GM12878 (cell line): ENCODE measurements around the gene SMTNL2. TPM values are rescaled to one million over a fixed set of nuclear protein-coding genes. Genes with fewer than 3 reads are reported as not detected.

Experiments used
- CTCF ChIP-seq, 3 experiments: IDR thresholded peaks in 2 of 3; conservative IDR thresholded peaks in 1 of 3; 2 replicates each; pipeline ENCODE4 v1.5.1; 2011; ENCODE audit warnings: low read depth in 3 of 3, low read length in 3 of 3, mild to moderate bottlenecking in 3 of 3, control low read depth in 2 of 3, moderate library complexity in 2 of 3, inconsistent platforms in 1 of 3, mixed read lengths in 1 of 3; ENCODE audit not compliant: control insufficient read depth in 2 of 3, insufficient read depth in 1 of 3; ENCODE audit errors: extremely low read depth in 1 of 3
- HCFC1 ChIP-seq: fragments of 150-350 bp; IDR thresholded peaks from 2 replicates; pipeline ENCODE4 v1.6.1; 2014; ENCODE audit warnings: low read length
- IKZF2 ChIP-seq, 2 experiments: fragments of 450-650 bp; IDR thresholded peaks; 2 replicates each; pipeline ENCODE4 v1.6.1; 2017; ENCODE audit warnings: mild to moderate bottlenecking in 2 of 2, moderate library complexity in 2 of 2
- SREBF1 ChIP-seq: IDR thresholded peaks from 2 replicates; pipeline ENCODE4 v1.6.1; 2012; ENCODE audit warnings: mild to moderate bottlenecking, low read length
- TCF12 ChIP-seq: IDR thresholded peaks from 2 replicates; pipeline ENCODE4 v1.6.1; 2011; ENCODE audit warnings: low read depth, mild to moderate bottlenecking, low read length
- ZBTB40 ChIP-seq: fragments of 450-650 bp; IDR thresholded peaks from 2 replicates; pipeline ENCODE4 v1.6.1; 2016; ENCODE audit warnings: mild to moderate bottlenecking, moderate library complexity, borderline replicate concordance
- polyA plus RNA-seq, 11 experiments: library from polyadenylated mRNA; depleted of rRNA in 4 of 11; unstranded in 6 of 11; stranded (reverse) in 5 of 11; fragments of >200 nt; fragmentation: Nextera tagmentation in 4 of 11; fragmentation: Illumina TruSeq in 1 of 11; extraction: Ambion mirVana in 4 of 11; extraction: Trizol in 1 of 11; gene quantifications; 1 replicate in 1 of 11; 2 replicates in 10 of 11; pipeline versions ENCODE4 v1.2.1 to v1.2.3, GENCODE V29; 2011 to 2016; ENCODE audit warnings: inconsistent platforms in 2 of 11, missing spikeins in 2 of 11, low read depth in 1 of 11
- total RNA-seq, 4 experiments: library from RNA; depleted of rRNA in 3 of 4; stranded (reverse); fragments of >200 nt in 3 of 4; fragmentation: Illumina TruSeq in 1 of 4; extraction: Trizol in 1 of 4; gene quantifications; 2 replicates each; pipeline versions ENCODE4 v1.2.1 to v1.2.3, GENCODE V29; 2013 to 2021

The SMTNL2 gene
- total and polyA plus RNA-seq, 10 of the 15 experiments (the other 5 are each of a cell fraction or from before 2014, with no cell fraction given), result not detected

- no peak for TF ChIP-seq ZBTB40
- TF ChIP-seq HCFC1, result no peak
- TF ChIP-seq TCF12, result no peak
- TF ChIP-seq CTCF (IDR thresholded peaks at IDR 0.05 in 2 of 3, conservative IDR thresholded peaks at IDR 0.05 in 1 of 3; ENCODE audit: control insufficient read depth in 2 of 3, extremely low read depth in 1 of 3, insufficient read depth in 1 of 3, low read depth in 3 of 3, low read length in 3 of 3), result no peak
- TF ChIP-seq SREBF1, result no peak
- TF ChIP-seq IKZF2 (IDR thresholded peaks at IDR 0.05), result no peak
Measured at GRCh38 chr17:4597975-4598374, 13.6 kb downstream of the SMTNL2 start (continued).
